ENCODE data around the gene GPX2.

GRCh38 chr14:64947710-64948611 is 5.4 kb upstream of the GPX2 start:
- TF ChIP-seq CTCF (IDR thresholded peaks at IDR 0.05) (no peak), POLR2A (IDR thresholded peaks at IDR 0.05) (no peak), POLR2AphosphoS5 (IDR thresholded peaks at IDR 0.05) (no peak)
